ENCODE measurements around the gene CNNM2.

The CNNM2 gene

DNA sequence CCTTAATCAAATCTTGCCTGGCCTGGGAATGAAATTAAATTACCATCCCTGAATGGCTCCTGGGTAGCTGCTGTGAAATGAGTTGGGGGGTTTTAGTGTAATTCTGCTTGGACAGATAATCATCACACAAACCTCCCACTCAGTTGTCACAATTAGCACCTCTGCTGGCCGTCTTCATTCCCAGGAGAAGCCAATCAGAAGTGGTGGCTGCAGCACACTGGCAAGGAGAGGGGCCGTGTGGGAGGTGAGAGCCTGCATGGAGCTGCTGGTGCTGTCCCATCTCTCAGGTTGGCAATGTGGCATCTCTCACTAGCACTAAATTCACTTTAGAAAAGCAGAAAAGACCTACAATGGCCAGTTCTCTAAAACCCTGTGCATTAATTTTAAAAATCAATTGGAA is 182.5 kb downstream of the CNNM2 start:
- H3K4me3 ChIP-seq (replicated peaks; ENCODE audit: low read depth, low read length) = no peak overlapping the region
- DNase-seq (ENCODE audit: low read depth) = no peak
- TF ChIP-seq CTCF (IDR thresholded peaks at IDR 0.05; ENCODE audit: low read length, missing control alignments) = no peak

DNA sequence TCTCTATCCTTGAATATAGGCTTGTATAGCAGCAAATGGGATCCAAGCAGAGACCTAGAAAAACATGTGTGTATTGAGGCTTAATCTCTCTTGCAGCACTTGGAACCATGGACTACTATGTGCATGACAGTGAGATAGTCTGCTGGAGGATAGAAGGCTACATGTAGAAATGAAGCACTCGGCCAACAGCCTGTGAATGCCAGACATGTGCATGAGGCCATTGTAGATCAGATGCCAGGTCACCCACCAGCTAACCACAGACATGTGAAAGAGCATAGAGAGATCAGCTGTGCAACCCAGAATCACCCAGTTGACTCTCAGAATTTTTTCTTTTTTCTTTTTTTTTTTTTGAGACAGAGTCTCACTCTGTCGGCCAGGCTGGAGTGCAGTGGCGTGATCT is 184.1 kb downstream of the CNNM2 start:
- TF ChIP-seq CTCF (IDR thresholded peaks at IDR 0.05; ENCODE audit: low read length, missing control alignments) = no peak
- H3K4me3 ChIP-seq (replicated peaks; ENCODE audit: low read depth, low read length) = no peak overlapping the region
- DNase-seq (ENCODE audit: low read depth) = no peak

DNA sequence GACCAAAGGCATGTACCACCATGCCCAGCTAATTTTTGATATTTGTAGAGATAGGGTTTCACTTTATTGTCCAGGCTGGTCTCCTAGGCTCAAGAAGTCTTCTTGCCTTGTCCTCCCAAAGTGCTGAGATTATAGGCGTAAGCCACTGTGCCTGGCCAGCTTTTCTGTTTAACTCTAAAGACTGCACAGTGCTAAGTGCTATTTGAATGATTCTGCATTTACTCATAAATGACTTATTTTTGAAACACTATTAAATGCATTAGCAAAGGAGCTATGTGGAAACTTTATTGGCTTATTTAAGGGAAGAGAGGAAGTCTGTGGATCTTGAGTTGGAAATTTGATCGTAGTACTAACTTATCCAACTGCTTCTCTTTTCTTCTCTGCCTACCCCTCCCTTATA is 185.9 kb downstream of the CNNM2 start:
- DNase-seq (ENCODE audit: low read depth) = no peak
- TF ChIP-seq CTCF (IDR thresholded peaks at IDR 0.05; ENCODE audit: low read length, missing control alignments) = no peak
- no peak overlapping the region for H3K4me3 ChIP-seq (replicated peaks; ENCODE audit: low read depth, low read length)

- TF ChIP-seq CTCF (IDR thresholded peaks at IDR 0.05; ENCODE audit: low read length, missing control alignments) = no peak
- H3K4me3 ChIP-seq (replicated peaks; ENCODE audit: low read depth, low read length) = no peak overlapping the region
- no peak for DNase-seq (ENCODE audit: low read depth)
Measured at GRCh38 chr10:103104721-103105120, 186.6 kb downstream of the CNNM2 start.

GRCh38 chr10:103105462-103105861 is 187.4 kb downstream of the CNNM2 start:
- no peak for DNase-seq (ENCODE audit: low read depth)
- no peak overlapping the region for H3K4me3 ChIP-seq (replicated peaks; ENCODE audit: low read depth, low read length)
- no peak for TF ChIP-seq CTCF (IDR thresholded peaks at IDR 0.05; ENCODE audit: low read length, missing control alignments)

DNA sequence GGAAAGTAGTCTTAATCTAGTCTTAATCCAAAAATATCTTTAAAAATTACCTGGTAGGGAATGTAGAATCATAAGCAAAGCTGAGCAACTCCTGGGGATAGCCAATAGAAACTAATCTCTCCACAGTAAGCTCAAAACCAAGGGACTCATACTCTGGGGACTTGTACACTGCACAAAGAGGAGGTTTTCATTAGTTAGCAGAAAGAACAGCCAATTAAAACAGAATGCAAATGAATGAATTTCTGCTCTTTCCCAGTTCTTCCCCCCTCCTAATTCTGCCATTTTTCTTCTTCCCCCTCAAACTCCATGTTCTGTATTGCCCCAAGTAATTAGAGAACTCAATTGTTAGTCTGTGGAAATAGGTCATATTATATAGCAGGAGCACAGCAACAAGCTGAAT is 188.4 kb downstream of the CNNM2 start:
- H3K4me3 ChIP-seq (replicated peaks; ENCODE audit: low read depth, low read length) = no peak overlapping the region
- TF ChIP-seq CTCF (IDR thresholded peaks at IDR 0.05; ENCODE audit: low read length, missing control alignments) = no peak
- DNase-seq (ENCODE audit: low read depth) = no peak

- TF ChIP-seq CTCF (IDR thresholded peaks at IDR 0.05; ENCODE audit: low read length, missing control alignments) = no peak
- no peak overlapping the region for H3K4me3 ChIP-seq (replicated peaks; ENCODE audit: low read depth, low read length)
- no peak for DNase-seq (ENCODE audit: low read depth)
Measured at GRCh38 chr10:103109821-103110220, 191.7 kb downstream of the CNNM2 start.
